Mesothelial cell of epicardium (in vitro differentiated cells): ENCODE data around the gene LCNL1. TPM values are rescaled to one million over a fixed set of nuclear protein-coding genes. Genes with fewer than 3 reads are reported as not detected.
A peak's percentile ranks its signal among the peaks of the same experiment; 100 is the strongest.

Experiments
- DNase-seq, 2 experiments: peaks; one replicate each; pipeline ENCODE4 v3.0.0; 2021; ENCODE audit warnings: low spot score in 2 of 2; ENCODE audit not compliant: unreplicated experiment in 2 of 2
- H3K27ac Mint-ChIP-seq: 2 replicates; pipeline ENCODE4 v1.8.0; 2021; ENCODE audit warnings: mixed read lengths
- H3K27me3 Mint-ChIP-seq: 2 replicates; pipeline ENCODE4 v1.8.0; 2021; ENCODE audit warnings: low read depth, mixed read lengths
- H3K36me3 Mint-ChIP-seq: 2 replicates; pipeline ENCODE4 v1.8.0; 2021; ENCODE audit warnings: mixed read lengths
- H3K4me1 Mint-ChIP-seq: 2 replicates; pipeline ENCODE4 v1.8.0; 2021; ENCODE audit warnings: mixed read lengths
- H3K4me3 Mint-ChIP-seq: 2 replicates; pipeline ENCODE4 v1.8.0; 2021; ENCODE audit warnings: mild to moderate bottlenecking, moderate library complexity, mixed read lengths
- H3K9me3 Mint-ChIP-seq: 2 replicates; pipeline ENCODE4 v1.8.0; 2021; ENCODE audit warnings: mixed read lengths
- CTCF ChIP-seq: fragments of 200-600 bp; sonication (generic); IDR thresholded peaks from one replicate; pipeline ENCODE4 v1.5.0; 2021; ENCODE audit warnings: antibody characterized with exemption; ENCODE audit not compliant: unreplicated experiment
- total RNA-seq: library from RNA; stranded (reverse); gene quantifications from 3 replicates; pipeline ENCODE4 v1.2.1, GENCODE V29; 2021

The LCNL1 gene
- total RNA-seq, 1 donor from 2014 or later: 5.5 TPM

GRCh38 chr9:136950656-136951276 is 32.0 kb upstream of the LCNL1 start:
- H3K27ac Mint-ChIP-seq: peak overlapping the region; percentile 92
- peak overlapping the region; percentile 72 for H3K4me3 Mint-ChIP-seq

GRCh38 chr9:136951541-136952320 is 31.1 kb upstream of the LCNL1 start, which contains the start of gene LCN12:
TSS of gene LCN12 (plus strand) at chr9:136952273. CDS start at chr9:136952328, 55 bp downstream.
- Mint-ChIP-seq H3K36me3 (no peaks in the 10 kb centered on the region), H3K4me3 (no peak within 1 kb of the TSS), H3K27me3 (no peaks in the 10 kb centered on the region), H3K9me3 (peaks cover 7% of the 10 kb centered on the region), H3K27ac (no peak within 1 kb of the TSS), H3K4me1 (peaks cover 7% of the 10 kb centered on the region)
- DNase-seq: no peak
- no peak for TF ChIP-seq CTCF

More at GRCh38 chr9:136950656-136951276, 32.0 kb upstream of the LCNL1 start:
- peaks cover 7% of the 10 kb centered on the region for H3K4me1 Mint-ChIP-seq
- no peaks in the 10 kb centered on the region for H3K9me3 Mint-ChIP-seq
- DNase-seq: no peak
- H3K27me3 Mint-ChIP-seq: no peaks in the 10 kb centered on the region
- H3K36me3 Mint-ChIP-seq: no peaks in the 10 kb centered on the region
- no peak for TF ChIP-seq CTCF

DNA sequence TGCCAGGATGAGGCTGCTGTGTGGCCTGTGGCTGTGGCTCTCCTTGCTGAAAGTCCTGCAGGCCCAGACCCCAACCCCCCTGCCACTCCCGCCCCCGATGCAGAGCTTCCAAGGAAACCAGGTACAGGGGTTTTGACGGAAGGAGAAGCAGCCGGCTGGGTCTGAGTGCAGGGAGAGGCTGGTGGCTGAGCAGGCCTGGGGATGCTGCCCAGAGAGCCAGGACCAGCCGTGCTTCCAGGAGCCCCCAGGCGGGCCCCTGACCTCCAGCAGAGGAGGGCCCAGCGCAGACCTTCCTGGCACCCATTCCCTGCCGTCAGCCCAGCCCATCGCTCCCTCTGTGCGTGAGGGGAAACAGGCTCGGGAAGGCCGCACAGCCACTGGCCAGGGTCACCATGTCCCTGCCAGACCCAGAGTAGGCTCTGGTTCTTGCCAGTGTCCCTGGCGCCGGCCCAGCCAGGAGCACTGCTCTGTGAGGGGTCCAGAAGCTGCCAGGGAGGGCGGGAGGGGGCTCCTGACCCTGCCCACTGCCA is 30.4 kb upstream of the LCNL1 start:
- no peaks in the 10 kb centered on the region for H3K36me3 Mint-ChIP-seq
- H3K27ac Mint-ChIP-seq: no peak overlapping the region
- no peaks in the 10 kb centered on the region for H3K27me3 Mint-ChIP-seq
- H3K4me3 Mint-ChIP-seq: no peak overlapping the region
- H3K9me3 Mint-ChIP-seq: peaks cover 8% of the 10 kb centered on the region
- no peak for DNase-seq
- no peak for TF ChIP-seq CTCF
- peaks cover 5% of the 10 kb centered on the region for H3K4me1 Mint-ChIP-seq

DNA sequence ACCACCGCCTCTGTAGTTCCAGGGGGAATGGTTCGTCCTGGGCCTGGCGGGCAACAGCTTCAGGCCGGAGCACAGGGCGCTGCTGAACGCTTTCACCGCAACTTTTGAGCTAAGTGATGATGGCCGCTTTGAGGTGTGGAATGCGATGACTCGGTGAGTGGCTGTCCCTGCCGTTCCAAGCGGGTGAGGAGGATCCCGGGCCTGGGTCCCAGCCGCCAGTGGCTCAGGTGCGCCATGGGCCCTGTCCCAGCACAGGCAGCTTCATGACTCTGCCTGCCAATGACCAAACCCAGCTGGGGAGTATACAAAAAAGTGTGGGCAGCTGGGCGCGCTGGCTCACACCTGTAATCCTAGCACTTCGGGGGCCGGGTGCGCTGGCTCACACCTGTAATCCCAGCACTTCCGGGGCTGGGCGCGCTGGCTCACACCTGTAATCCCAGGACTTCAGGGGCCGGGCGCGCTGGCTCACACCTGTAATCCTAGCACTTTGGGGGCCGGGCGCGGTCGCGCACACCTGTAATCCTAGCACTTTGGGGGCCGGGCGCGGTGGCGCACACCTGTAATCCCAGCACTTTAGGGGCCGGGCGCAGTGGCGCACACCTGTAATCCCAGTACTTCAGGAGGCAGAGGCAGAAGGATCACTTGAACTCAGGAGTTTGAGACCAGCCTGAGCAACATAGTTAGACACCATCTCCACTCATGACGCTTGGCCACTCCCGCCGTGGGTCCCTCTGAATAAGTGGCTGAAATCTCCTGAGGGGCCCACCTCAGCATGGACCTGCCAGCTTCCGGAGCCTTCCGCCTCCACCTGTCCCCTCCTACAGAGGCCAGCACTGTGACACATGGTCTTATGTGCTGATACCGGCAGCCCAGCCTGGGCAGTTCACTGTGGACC is 29.7 kb upstream of the LCNL1 start:
- no peak for TF ChIP-seq CTCF

DNA sequence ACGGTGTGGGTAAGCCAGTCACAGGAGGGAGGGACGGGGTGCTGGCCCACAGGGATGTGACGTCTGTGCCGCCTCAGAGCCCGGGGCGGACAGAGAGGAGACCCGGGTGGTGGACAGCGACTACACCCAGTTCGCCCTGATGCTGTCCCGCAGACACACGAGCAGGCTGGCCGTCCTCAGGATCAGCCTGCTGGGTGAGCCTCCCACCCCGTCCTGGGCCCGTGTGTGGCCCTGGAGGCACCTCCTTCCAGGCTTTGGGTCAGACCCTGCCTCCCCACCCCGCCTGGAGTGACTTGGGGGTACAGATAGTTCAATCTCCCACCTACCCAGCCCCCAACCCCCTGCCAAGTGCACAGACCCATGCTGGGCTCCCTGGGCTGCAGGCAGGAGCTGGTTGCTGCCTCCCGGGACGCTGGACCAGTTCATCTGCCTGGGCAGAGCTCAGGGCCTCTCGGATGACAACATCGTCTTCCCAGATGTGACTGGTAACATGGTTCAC is 29.0 kb upstream of the LCNL1 start:
- no peak overlapping the region for H3K27ac Mint-ChIP-seq
- no peak for TF ChIP-seq CTCF
- no peak for DNase-seq
- H3K27me3 Mint-ChIP-seq: no peaks in the 10 kb centered on the region
- H3K4me3 Mint-ChIP-seq: no peak overlapping the region
- H3K9me3 Mint-ChIP-seq: peaks cover 8% of the 10 kb centered on the region
- peaks cover 2% of the 10 kb centered on the region for H3K4me1 Mint-ChIP-seq
- H3K36me3 Mint-ChIP-seq: no peaks in the 10 kb centered on the region

More for the DNA sequence above, 29.7 kb upstream of the LCNL1 start:
- Mint-ChIP-seq H3K27me3 (no peaks in the 10 kb centered on the region), H3K9me3 (peaks cover 8% of the 10 kb centered on the region), H3K4me3 (no peak overlapping the region), H3K4me1 (peaks cover 4% of the 10 kb centered on the region), H3K36me3 (no peaks in the 10 kb centered on the region), H3K27ac (no peak overlapping the region)
- DNase-seq: no peak
